AG04449 (cell line): ENCODE measurements around the gene WDR59.
"Not testable (repeated sequence)": the region's sequence is repeated elsewhere in the genome, so short reads cannot be mapped to it uniquely, and the experiment has no call there.

Experiments
- CTCF ChIA-PET: fragments of 350-600 bp; formaldehyde crosslinking; extraction: SDS; loops from one replicate; lab custom pipeline; 2021; ENCODE audit warnings: antibody characterized with exemption; lab: Yijun Ruan, JAX
- POLR2A ChIA-PET: fragments of 400-600, 350-600 bp; formaldehyde crosslinking; extraction: SDS; loops from one replicate; lab custom pipeline; 2020; ENCODE audit warnings: antibody characterized with exemption, inconsistent platforms; lab: Yijun Ruan, JAX
- DNase-seq: peaks from one replicate; pipeline ENCODE4 v3.0.0-alpha.2; 2010; ENCODE audit warnings: low read depth, low spot score
- H3K4me3 ChIP-seq: 2 replicates; pipeline ENCODE4 v1.5.1; 2011; ENCODE audit warnings: low read depth, mild to moderate bottlenecking, control low read depth, low read length
- CTCF ChIP-seq: IDR thresholded peaks from one replicate; pipeline ENCODE4 v1.5.1; 2011; ENCODE audit warnings: mild to moderate bottlenecking, moderate library complexity, low read length, control low read depth, inconsistent platforms; ENCODE audit not compliant: insufficient read depth; ENCODE audit errors: missing control alignments

WDR59 gene

DNA sequence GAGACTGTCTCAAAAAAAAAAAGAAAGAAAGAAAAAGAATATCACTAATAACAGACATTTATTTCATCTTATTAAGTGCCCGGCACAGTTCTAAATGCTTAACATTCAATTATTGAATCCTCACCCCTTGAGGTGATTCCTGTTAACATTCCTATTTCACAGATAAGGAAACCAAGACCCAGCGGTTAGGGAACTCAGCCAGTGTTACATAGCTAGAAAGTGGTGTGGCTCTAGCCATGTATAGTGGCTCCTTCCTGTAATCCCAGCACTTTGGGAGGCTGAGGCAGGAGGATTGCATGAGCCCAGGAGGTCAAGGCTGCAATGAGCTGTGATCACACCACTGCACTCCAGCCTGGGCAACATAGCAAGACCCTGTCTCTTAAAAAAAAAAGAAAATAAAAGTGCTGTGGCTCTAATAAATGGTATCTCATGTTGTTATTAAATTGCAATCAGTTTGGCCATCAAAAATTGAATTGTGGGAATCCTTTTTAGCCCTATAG, 42.0 kb upstream of the WDR59 start:
- TF ChIP-seq CTCF: no peak
- DNase-seq: no peak
- POLR2A ChIA-PET: no interaction called here
- H3K4me3 ChIP-seq: no peak overlapping the region
- CTCF ChIA-PET: interaction anchor here (0.6 kb wide), 1 partner anchor 19 kb away, joined by 4 read pairs; no protein-coding TSS in a partner anchor

- CTCF ChIA-PET: interaction anchor here (0.6 to 1.1 kb wide), 2 partner anchors 18 to 28 kb away, joined by 4 read pairs; partner anchors contain the start of gene ZNRF1
- peak; percentile 79 for DNase-seq
- H3K4me3 ChIP-seq, POLR2A ChIA-PET: not testable (repeated sequence)
Observed at GRCh38 chr16:75026239-75026891, 41.4 kb upstream of the WDR59 start.

DNA sequence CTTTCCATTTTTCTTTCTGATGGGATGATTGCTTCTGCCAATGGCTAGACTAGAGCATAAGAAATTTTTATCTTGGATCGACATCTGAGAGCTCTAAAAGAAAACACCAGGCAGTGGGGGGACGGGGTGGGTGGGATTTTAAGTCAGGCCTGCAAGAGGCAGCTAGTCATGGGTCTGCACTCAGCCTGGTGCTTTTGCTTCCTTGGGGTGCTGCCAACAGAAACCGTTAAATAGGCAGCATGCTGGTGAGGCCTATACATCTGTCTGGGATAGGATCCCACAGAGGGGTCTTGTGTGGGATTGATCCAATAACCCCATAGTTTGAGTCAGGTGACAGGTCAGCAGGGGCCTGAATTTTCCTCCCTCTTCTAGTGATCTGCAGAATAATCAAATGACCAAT, 40.8 kb upstream of the WDR59 start:
- no peak overlapping the region for H3K4me3 ChIP-seq
- DNase-seq: no peak
- ChIA-PET CTCF (interaction anchor here (0.9 to 1.3 kb wide), 3 partner anchors 21 to 86 kb away, joined by 3 to 4 read pairs (median 3); partner anchors contain the start of gene ZNRF1), POLR2A (no interaction called here)
- no peak for TF ChIP-seq CTCF

DNA sequence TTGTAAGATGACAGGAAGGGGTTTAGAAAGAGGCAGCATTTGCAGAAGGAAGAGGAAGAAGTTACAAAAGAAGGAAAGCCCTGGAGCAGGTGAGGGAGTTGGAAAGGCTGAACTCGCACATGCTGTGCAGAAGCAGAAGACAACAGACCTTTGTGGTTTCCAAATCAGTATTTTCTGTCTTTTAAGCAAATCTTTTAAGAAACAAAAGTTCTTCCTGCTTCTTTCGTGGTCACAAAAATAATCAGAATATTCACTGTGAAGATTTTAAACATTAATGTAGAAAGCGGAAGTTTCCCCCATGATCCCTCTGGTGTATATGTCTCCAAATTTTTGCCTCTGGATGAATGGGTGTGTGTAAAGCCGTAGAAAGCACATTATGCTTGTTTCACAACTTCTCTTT, 39.7 kb upstream of the WDR59 start:
- POLR2A ChIA-PET: no interaction called here
- CTCF ChIA-PET: interaction anchor here (1.3 kb wide), 1 partner anchor 20 kb away, joined by 3 read pairs; no protein-coding TSS in a partner anchor
- DNase-seq: no peak
- TF ChIP-seq CTCF: no peak
- H3K4me3 ChIP-seq: no peak overlapping the region

- TF ChIP-seq CTCF: no peak
- DNase-seq: no peak
- no peak overlapping the region for H3K4me3 ChIP-seq
- POLR2A ChIA-PET: no interaction called here
- CTCF ChIA-PET: no interaction called here
Observed at GRCh38 chr16:75024182-75024581, 39.3 kb upstream of the WDR59 start.

DNA sequence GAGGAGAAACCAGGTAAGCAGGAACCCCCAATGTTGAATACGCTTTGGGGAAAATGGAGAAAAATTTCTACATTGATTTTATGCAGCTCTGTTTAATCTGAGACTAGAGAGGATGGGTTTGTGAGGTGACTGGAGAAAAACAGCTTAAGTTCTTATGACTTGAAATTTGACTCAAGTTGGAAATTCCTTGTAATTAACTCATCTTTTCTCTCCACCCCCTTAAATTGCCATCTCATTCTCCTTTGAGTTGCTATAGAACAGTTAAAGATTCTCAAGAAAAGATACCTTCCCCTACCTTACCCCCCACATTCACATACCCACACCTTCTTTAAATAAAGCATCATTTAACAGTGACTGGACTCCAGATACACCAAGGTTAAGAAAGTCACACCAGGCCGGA, 38.1 kb upstream of the WDR59 start:
- CTCF ChIA-PET: interaction anchor here (0.9 kb wide), 1 partner anchor 25 kb away, joined by 4 read pairs; the partner anchor contains the start of gene ZNRF1
- TF ChIP-seq CTCF: no peak
- POLR2A ChIA-PET: no interaction called here
- no peak overlapping the region for H3K4me3 ChIP-seq
- no peak for DNase-seq
